NOMO-1 treated with DMSO at 0.1 percent for 48 hours (cell line): ENCODE results near the gene MDFI.

ENCODE experiments used
- DNase-seq: peaks from one replicate; lab custom pipeline; 2025; ENCODE audit not compliant: unreplicated experiment; lab: John Stamatoyannopoulos, UW

Gene MDFI

GRCh38 chr6:41648921-41649320 lies 10.7 kb downstream of the MDFI start:
- DNase-seq: no peak

- DNase-seq: no peak
Observed at GRCh38 chr6:41649596-41649995, 11.3 kb downstream of the MDFI start.

- no peak for DNase-seq
Observed at GRCh38 chr6:41650120-41650519, 11.9 kb downstream of the MDFI start.

GRCh38 chr6:41651246-41651961 lies 13.1 kb downstream of the MDFI start:
- no peak for DNase-seq

- DNase-seq: no peak
Observed at GRCh38 chr6:41651962-41652657, 13.8 kb downstream of the MDFI start.

- no peak for DNase-seq
Observed at GRCh38 chr6:41652866-41653652, 14.8 kb downstream of the MDFI start.

- no peak for DNase-seq
Observed at GRCh38 chr6:41653691-41654090, 15.4 kb downstream of the MDFI start.

GRCh38 chr6:41654151-41654697 lies 16.0 kb downstream of the MDFI start:
- DNase-seq: no peak

- DNase-seq: no peak
Observed at GRCh38 chr6:41654698-41655151, 16.5 kb downstream of the MDFI start.

- no peak for DNase-seq
Observed at GRCh38 chr6:41655176-41655575, 16.9 kb downstream of the MDFI start.

- DNase-seq: no peak
Observed at GRCh38 chr6:41655646-41656001, 17.4 kb downstream of the MDFI start.

- DNase-seq: no peak
Observed at GRCh38 chr6:41656002-41656691, 17.9 kb downstream of the MDFI start.

GRCh38 chr6:41657131-41658094 lies 19.1 kb downstream of the MDFI start:
- DNase-seq: no peak

- no peak for DNase-seq
Observed at GRCh38 chr6:41658636-41659035, 20.4 kb downstream of the MDFI start.

GRCh38 chr6:41659935-41660334 lies 21.7 kb downstream of the MDFI start:
- DNase-seq: no peak

GRCh38 chr6:41663568-41663967 lies 25.3 kb downstream of the MDFI start:
- DNase-seq: no peak

- no peak for DNase-seq
Observed at GRCh38 chr6:41664271-41664670, 26.0 kb downstream of the MDFI start.

- no peak for DNase-seq
Observed at GRCh38 chr6:41667195-41667594, 28.9 kb downstream of the MDFI start.

GRCh38 chr6:41668968-41669367 lies 30.7 kb downstream of the MDFI start:
- DNase-seq: no peak
